ENCODE data around the gene HS6ST2. TPM values are rescaled to one million over a fixed set of nuclear protein-coding genes. Genes with fewer than 3 reads are reported as not detected.
"Not testable (repeated sequence)": the region's sequence is repeated elsewhere in the genome, so short reads cannot be mapped to it uniquely, and the experiment has no call there.

Gene HS6ST2
- total RNA-seq, 1 donor from 2014 or later: 1.1 TPM

GRCh38 chrX:132953354-132953753, 5.1 kb downstream of the HS6ST2 start:
- DNase-seq (ENCODE audit: low spot score): no peak
- no peak overlapping the region for H3K27ac Mint-ChIP-seq (ENCODE audit: unreplicated experiment)
- H3K9me3 Mint-ChIP-seq (ENCODE audit: unreplicated experiment): no peaks in the 10 kb centered on the region
- peaks cover 5% of the 10 kb centered on the region for H3K4me1 Mint-ChIP-seq (ENCODE audit: unreplicated experiment)
- TF ChIP-seq CTCF (IDR thresholded peaks at IDR 0.05; ENCODE audit: unreplicated experiment): no peak
- H3K4me3 Mint-ChIP-seq (ENCODE audit: unreplicated experiment): no peak overlapping the region
- peaks cover 4% of the 10 kb centered on the region for H3K36me3 Mint-ChIP-seq (ENCODE audit: low read depth, unreplicated experiment)
- H3K27me3 Mint-ChIP-seq (ENCODE audit: unreplicated experiment): peaks cover 10% of the 10 kb centered on the region

GRCh38 chrX:132948648-132949260, 9.7 kb downstream of the HS6ST2 start:
- Mint-ChIP-seq H3K4me1 (ENCODE audit: unreplicated experiment) (no peaks in the 10 kb centered on the region), H3K27me3 (ENCODE audit: unreplicated experiment) (no peaks in the 10 kb centered on the region), H3K36me3 (ENCODE audit: low read depth, unreplicated experiment) (no peaks in the 10 kb centered on the region), H3K4me3 (ENCODE audit: unreplicated experiment) (no peak overlapping the region), H3K9me3 (ENCODE audit: unreplicated experiment) (no peaks in the 10 kb centered on the region), H3K27ac (ENCODE audit: unreplicated experiment) (no peak overlapping the region)
- DNase-seq (ENCODE audit: low spot score): peak; percentile 33
- TF ChIP-seq CTCF (IDR thresholded peaks at IDR 0.05; ENCODE audit: unreplicated experiment): peak; percentile 50

GRCh38 chrX:132945055-132945599, 13.3 kb downstream of the HS6ST2 start:
- H3K4me3 Mint-ChIP-seq (ENCODE audit: unreplicated experiment); H3K36me3 Mint-ChIP-seq (ENCODE audit: low read depth, unreplicated experiment); H3K9me3 Mint-ChIP-seq (ENCODE audit: unreplicated experiment); H3K27ac Mint-ChIP-seq (ENCODE audit: unreplicated experiment); H3K4me1 Mint-ChIP-seq (ENCODE audit: unreplicated experiment); H3K27me3 Mint-ChIP-seq (ENCODE audit: unreplicated experiment); DNase-seq (ENCODE audit: low spot score): not testable (repeated sequence)

GRCh38 chrX:132940727-132941327, 17.6 kb downstream of the HS6ST2 start:
- DNase-seq (ENCODE audit: low spot score): no peak
- Mint-ChIP-seq H3K4me1 (ENCODE audit: unreplicated experiment) (no peaks in the 10 kb centered on the region), H3K9me3 (ENCODE audit: unreplicated experiment) (no peaks in the 10 kb centered on the region), H3K27ac (ENCODE audit: unreplicated experiment) (no peak overlapping the region), H3K27me3 (ENCODE audit: unreplicated experiment) (no peaks in the 10 kb centered on the region), H3K4me3 (ENCODE audit: unreplicated experiment) (no peak overlapping the region), H3K36me3 (ENCODE audit: low read depth, unreplicated experiment) (no peaks in the 10 kb centered on the region)
- no peak for TF ChIP-seq CTCF (IDR thresholded peaks at IDR 0.05; ENCODE audit: unreplicated experiment)

GRCh38 chrX:132933170-132933569, 25.3 kb downstream of the HS6ST2 start:
- no peaks in the 10 kb centered on the region for H3K4me1 Mint-ChIP-seq (ENCODE audit: unreplicated experiment)
- H3K4me3 Mint-ChIP-seq (ENCODE audit: unreplicated experiment): no peak overlapping the region
- TF ChIP-seq CTCF (IDR thresholded peaks at IDR 0.05; ENCODE audit: unreplicated experiment): no peak
- DNase-seq (ENCODE audit: low spot score): no peak
- no peaks in the 10 kb centered on the region for H3K36me3 Mint-ChIP-seq (ENCODE audit: low read depth, unreplicated experiment)
- H3K27ac Mint-ChIP-seq (ENCODE audit: unreplicated experiment): no peak overlapping the region
- no peaks in the 10 kb centered on the region for H3K27me3 Mint-ChIP-seq (ENCODE audit: unreplicated experiment)
- H3K9me3 Mint-ChIP-seq (ENCODE audit: unreplicated experiment): no peaks in the 10 kb centered on the region

Data from endothelial cell (in vitro differentiated cells).